OCI-LY7 (cell line): ENCODE results near the gene SLC4A11.

Experiments used
- CTCF ChIP-seq: fragments of 200-600 bp; sonication (generic); conservative IDR thresholded peaks from 2 replicates; pipeline ENCODE4 v1.5.1; 2014; ENCODE audit warnings: mild to moderate bottlenecking, antibody characterized with exemption, low read length, moderate library complexity, mixed read lengths
- EZH2phosphoT487 ChIP-seq: fragments of 200-600 bp; sonication (generic); IDR thresholded peaks from 2 replicates; pipeline ENCODE4 v1.6.1; 2018; ENCODE audit warnings: low read depth, borderline replicate concordance, mild to moderate bottlenecking, mixed run types, antibody characterized with exemption, low read length, moderate library complexity, mixed read lengths

DNA sequence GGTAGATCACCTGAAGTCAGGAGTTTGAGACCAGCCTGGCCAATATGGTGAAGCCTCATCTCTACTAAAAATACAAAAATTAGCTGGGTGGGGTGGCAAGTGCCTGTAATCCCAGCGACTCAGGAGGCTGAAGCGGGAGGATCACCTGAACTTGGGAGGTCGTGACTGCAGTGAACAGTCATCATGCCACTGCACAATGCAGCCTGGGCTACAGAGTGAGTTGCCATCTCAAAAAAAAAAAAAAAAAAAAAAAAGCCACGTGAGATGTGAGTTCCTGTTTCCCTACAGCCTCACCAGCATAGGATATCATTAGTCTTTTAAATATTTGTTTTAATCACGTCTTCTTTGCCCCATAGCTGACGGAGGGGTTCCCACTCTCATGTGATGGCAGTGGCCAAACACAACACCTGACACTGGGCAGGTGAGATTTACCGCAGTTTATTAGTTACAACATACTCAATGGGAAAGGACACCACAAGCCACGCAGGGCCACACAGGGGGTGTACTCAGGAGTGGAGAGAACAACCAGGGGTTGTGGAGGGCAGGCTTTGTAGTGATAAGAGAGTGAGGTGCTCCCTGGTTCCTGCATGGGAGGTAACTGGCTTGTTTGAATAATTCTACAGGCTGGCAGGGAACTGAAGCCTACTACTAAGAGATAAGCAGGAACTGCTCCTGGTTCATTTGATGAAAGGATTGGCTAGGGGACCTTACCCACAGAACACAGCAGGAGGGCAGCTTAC is 61.1 kb downstream of the SLC4A11 start:
- TF ChIP-seq CTCF: no peak
- no peak for TF ChIP-seq EZH2phosphoT487
